ENCODE measurements around the gene WDR64.

DNA sequence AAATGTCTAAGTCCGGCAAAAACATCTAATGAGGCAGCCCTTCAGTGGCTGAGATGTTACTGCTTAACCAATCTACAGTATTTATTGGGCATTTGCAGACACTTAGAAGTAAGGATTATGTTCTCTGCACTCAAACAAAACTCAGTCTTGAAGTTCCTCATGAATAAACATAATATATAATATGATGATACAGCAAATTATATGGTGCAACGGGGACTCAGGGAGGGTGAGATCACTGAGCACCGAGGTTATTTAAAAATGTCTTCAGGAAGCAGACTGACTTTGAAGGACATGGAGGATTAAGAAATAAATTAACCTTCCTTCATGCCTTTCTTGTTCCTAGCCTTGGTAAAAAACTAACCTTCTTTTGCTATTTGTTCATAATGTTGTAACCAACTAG is 27.9 kb downstream of the WDR64 start:
- TF ChIP-seq, protein P1, sequence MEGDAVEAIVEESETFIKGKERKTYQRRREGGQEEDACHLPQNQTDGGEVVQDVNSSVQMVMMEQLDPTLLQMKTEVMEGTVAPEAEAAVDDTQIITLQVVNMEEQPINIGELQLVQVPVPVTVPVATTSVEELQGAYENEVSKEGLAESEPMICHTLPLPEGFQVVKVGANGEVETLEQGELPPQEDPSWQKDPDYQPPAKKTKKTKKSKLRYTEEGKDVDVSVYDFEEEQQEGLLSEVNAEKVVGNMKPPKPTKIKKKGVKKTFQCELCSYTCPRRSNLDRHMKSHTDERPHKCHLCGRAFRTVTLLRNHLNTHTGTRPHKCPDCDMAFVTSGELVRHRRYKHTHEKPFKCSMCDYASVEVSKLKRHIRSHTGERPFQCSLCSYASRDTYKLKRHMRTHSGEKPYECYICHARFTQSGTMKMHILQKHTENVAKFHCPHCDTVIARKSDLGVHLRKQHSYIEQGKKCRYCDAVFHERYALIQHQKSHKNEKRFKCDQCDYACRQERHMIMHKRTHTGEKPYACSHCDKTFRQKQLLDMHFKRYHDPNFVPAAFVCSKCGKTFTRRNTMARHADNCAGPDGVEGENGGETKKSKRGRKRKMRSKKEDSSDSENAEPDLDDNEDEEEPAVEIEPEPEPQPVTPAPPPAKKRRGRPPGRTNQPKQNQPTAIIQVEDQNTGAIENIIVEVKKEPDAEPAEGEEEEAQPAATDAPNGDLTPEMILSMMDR (IDR thresholded peaks at IDR 0.05) = no peak
- TF ChIP-seq POLR2AphosphoS5 (IDR thresholded peaks at IDR 0.05; ENCODE audit: insufficient read depth in 1 of 2, low read depth in 1 of 2) = no peak
- no peak for TF ChIP-seq POLR2A (IDR thresholded peaks at IDR 0.05)
